Right lobe of liver (tissue), 4 donors: ENCODE results near the gene FAM20C.

Experiments used
- POLR2A ChIP-seq: fragments of 450-650 bp; IDR thresholded peaks from one replicate; pipeline ENCODE4 v1.6.1; 2017; ENCODE audit warnings: antibody characterized with exemption, mild to moderate bottlenecking
- TF ChIP-seq, protein P1 (sequence below), 4 donors: fragments of 200-600 bp in 3 of 4; fragments of 450-650 bp in 1 of 4; IDR thresholded peaks; one replicate each; pipeline versions ENCODE4 v1.5.1 to v1.8.0; 2016 to 2022; ENCODE audit warnings: antibody characterized with exemption in 4 of 4, mild to moderate bottlenecking in 2 of 4
- donor health status: DM: no; HTN: no; CAD: no.
- donor health status: DM: no; HTN: no; CAD: no.
- donor health status: DM: no; HTN: yes; CAD: no.

GRCh38 chr7:254337-255037 lies 62.1 kb downstream of the FAM20C start:
- TF ChIP-seq, protein P1, sequence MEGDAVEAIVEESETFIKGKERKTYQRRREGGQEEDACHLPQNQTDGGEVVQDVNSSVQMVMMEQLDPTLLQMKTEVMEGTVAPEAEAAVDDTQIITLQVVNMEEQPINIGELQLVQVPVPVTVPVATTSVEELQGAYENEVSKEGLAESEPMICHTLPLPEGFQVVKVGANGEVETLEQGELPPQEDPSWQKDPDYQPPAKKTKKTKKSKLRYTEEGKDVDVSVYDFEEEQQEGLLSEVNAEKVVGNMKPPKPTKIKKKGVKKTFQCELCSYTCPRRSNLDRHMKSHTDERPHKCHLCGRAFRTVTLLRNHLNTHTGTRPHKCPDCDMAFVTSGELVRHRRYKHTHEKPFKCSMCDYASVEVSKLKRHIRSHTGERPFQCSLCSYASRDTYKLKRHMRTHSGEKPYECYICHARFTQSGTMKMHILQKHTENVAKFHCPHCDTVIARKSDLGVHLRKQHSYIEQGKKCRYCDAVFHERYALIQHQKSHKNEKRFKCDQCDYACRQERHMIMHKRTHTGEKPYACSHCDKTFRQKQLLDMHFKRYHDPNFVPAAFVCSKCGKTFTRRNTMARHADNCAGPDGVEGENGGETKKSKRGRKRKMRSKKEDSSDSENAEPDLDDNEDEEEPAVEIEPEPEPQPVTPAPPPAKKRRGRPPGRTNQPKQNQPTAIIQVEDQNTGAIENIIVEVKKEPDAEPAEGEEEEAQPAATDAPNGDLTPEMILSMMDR (IDR thresholded peaks at IDR 0.05): no peak
- no peak for TF ChIP-seq POLR2A
